HEK293 (cell line): Measurements from ENCODE around the gene ABCA7.

ENCODE experiments used
- GLI2 ChIP-seq: fragments of 450-650 bp; formaldehyde crosslinking; IDR thresholded peaks from 2 replicates; pipeline ENCODE4; 2017; ENCODE audit warnings: missing biosample characterization, missing genetic modification characterization, low read depth, borderline replicate concordance
- GLIS1 ChIP-seq: fragments of 450-650 bp; formaldehyde crosslinking; IDR thresholded peaks from 2 replicates; pipeline ENCODE4 v1.5.1; 2016; ENCODE audit warnings: missing biosample characterization, missing genetic modification characterization
- REPIN1 ChIP-seq: fragments of 450-650 bp; formaldehyde crosslinking; IDR thresholded peaks from 2 replicates; pipeline ENCODE4 v1.5.1; 2017; ENCODE audit warnings: missing biosample characterization, missing genetic modification characterization, low read depth
- SCRT1 ChIP-seq: fragments of 450-650 bp; formaldehyde crosslinking; IDR thresholded peaks from 2 replicates; pipeline ENCODE4 v1.5.1; 2016; ENCODE audit warnings: missing biosample characterization, missing genetic modification characterization, borderline replicate concordance
- TCF7L2 ChIP-seq: IDR thresholded peaks from 2 replicates; pipeline ENCODE4 v1.6.1; 2011; ENCODE audit warnings: low read depth, mild to moderate bottlenecking, inconsistent platforms, low read length, moderate library complexity, borderline replicate concordance
- YY1 ChIP-seq: fragments of 450-650 bp; formaldehyde crosslinking; IDR thresholded peaks from 2 replicates; pipeline ENCODE4 v1.5.1; 2018; ENCODE audit warnings: missing biosample characterization, missing genetic modification characterization
- ZBTB20 ChIP-seq: fragments of 450-650 bp; formaldehyde crosslinking; IDR thresholded peaks from 2 replicates; pipeline ENCODE4 v1.5.1; 2016; ENCODE audit warnings: missing biosample characterization, missing genetic modification characterization
- ZNF423 ChIP-seq: fragments of 450-650 bp; formaldehyde crosslinking; IDR thresholded peaks from 2 replicates; pipeline ENCODE4 v1.5.1; 2016; ENCODE audit warnings: missing biosample characterization, missing genetic modification characterization
- ZNF501 ChIP-seq: fragments of 450-650 bp; formaldehyde crosslinking; IDR thresholded peaks from 2 replicates; pipeline ENCODE4 v1.5.1; 2016; ENCODE audit warnings: missing biosample characterization, missing genetic modification characterization
- ZNF600 ChIP-seq: fragments of 450-650 bp; formaldehyde crosslinking; IDR thresholded peaks from 2 replicates; pipeline ENCODE4 v1.5.1; 2016; ENCODE audit warnings: missing biosample characterization, missing genetic modification characterization
- TF ChIP-seq, protein P1 (sequence below): fragments of 450-650 bp; formaldehyde crosslinking; IDR thresholded peaks from 2 replicates; pipeline ENCODE4 v1.5.1; 2016; ENCODE audit warnings: missing biosample characterization, missing genetic modification characterization
- TF ChIP-seq, protein P2 (sequence below): fragments of 450-650 bp; formaldehyde crosslinking; IDR thresholded peaks from 2 replicates; pipeline ENCODE4 v1.5.1; 2016; ENCODE audit warnings: missing biosample characterization, missing genetic modification characterization
- TF ChIP-seq, protein P3 (sequence below): fragments of 450-650 bp; formaldehyde crosslinking; IDR thresholded peaks from 2 replicates; pipeline ENCODE4 v1.5.1; 2016; ENCODE audit warnings: missing biosample characterization, missing genetic modification characterization
- TF ChIP-seq, protein P4 (sequence below): fragments of 450-650 bp; formaldehyde crosslinking; IDR thresholded peaks from 2 replicates; pipeline ENCODE4 v1.5.1; 2016; ENCODE audit warnings: missing biosample characterization, missing genetic modification characterization, low read depth

DNA sequence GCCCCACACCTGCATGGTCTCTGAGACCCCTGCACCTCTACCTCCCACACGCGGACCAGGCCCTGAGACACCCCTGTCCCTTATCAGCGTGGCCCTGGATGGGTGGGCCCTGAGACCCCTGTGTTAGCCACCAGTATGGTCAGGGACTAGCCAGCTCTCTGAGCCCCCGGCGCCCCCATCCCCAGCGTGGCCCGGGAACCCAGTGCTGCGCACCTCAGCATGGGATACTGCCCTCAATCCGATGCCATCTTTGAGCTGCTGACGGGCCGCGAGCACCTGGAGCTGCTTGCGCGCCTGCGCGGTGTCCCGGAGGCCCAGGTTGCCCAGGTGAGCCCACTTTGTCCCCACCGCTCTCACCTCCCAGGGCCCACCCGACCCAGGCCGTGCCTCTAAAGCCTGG lies 22.1 kb downstream of the ABCA7 start:
- TF ChIP-seq GLI2 (tag by site-specific recombination) (no peak), REPIN1 (tag by site-specific recombination) (no peak), SCRT1 (no peak), ZNF600 (tag by site-specific recombination) (no peak), YY1 (no peak), ZNF501 (tag by site-specific recombination) (no peak), TCF7L2 (no peak), GLIS1 (tag by site-specific recombination) (no peak), ZNF423 (tag by site-specific recombination) (no peak), ZBTB20 (tag by site-specific recombination) (no peak)
- TF ChIP-seq, protein P1, sequence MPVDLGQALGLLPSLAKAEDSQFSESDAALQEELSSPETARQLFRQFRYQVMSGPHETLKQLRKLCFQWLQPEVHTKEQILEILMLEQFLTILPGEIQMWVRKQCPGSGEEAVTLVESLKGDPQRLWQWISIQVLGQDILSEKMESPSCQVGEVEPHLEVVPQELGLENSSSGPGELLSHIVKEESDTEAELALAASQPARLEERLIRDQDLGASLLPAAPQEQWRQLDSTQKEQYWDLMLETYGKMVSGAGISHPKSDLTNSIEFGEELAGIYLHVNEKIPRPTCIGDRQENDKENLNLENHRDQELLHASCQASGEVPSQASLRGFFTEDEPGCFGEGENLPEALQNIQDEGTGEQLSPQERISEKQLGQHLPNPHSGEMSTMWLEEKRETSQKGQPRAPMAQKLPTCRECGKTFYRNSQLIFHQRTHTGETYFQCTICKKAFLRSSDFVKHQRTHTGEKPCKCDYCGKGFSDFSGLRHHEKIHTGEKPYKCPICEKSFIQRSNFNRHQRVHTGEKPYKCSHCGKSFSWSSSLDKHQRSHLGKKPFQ (tag by site-specific recombination), result no peak
- TF ChIP-seq, protein P2, sequence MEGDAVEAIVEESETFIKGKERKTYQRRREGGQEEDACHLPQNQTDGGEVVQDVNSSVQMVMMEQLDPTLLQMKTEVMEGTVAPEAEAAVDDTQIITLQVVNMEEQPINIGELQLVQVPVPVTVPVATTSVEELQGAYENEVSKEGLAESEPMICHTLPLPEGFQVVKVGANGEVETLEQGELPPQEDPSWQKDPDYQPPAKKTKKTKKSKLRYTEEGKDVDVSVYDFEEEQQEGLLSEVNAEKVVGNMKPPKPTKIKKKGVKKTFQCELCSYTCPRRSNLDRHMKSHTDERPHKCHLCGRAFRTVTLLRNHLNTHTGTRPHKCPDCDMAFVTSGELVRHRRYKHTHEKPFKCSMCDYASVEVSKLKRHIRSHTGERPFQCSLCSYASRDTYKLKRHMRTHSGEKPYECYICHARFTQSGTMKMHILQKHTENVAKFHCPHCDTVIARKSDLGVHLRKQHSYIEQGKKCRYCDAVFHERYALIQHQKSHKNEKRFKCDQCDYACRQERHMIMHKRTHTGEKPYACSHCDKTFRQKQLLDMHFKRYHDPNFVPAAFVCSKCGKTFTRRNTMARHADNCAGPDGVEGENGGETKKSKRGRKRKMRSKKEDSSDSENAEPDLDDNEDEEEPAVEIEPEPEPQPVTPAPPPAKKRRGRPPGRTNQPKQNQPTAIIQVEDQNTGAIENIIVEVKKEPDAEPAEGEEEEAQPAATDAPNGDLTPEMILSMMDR (tag by site-specific recombination), result no peak
- TF ChIP-seq, protein P3, sequence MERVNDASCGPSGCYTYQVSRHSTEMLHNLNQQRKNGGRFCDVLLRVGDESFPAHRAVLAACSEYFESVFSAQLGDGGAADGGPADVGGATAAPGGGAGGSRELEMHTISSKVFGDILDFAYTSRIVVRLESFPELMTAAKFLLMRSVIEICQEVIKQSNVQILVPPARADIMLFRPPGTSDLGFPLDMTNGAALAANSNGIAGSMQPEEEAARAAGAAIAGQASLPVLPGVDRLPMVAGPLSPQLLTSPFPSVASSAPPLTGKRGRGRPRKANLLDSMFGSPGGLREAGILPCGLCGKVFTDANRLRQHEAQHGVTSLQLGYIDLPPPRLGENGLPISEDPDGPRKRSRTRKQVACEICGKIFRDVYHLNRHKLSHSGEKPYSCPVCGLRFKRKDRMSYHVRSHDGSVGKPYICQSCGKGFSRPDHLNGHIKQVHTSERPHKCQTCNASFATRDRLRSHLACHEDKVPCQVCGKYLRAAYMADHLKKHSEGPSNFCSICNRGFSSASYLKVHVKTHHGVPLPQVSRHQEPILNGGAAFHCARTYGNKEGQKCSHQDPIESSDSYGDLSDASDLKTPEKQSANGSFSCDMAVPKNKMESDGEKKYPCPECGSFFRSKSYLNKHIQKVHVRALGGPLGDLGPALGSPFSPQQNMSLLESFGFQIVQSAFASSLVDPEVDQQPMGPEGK, result no peak
- TF ChIP-seq, protein P4, sequence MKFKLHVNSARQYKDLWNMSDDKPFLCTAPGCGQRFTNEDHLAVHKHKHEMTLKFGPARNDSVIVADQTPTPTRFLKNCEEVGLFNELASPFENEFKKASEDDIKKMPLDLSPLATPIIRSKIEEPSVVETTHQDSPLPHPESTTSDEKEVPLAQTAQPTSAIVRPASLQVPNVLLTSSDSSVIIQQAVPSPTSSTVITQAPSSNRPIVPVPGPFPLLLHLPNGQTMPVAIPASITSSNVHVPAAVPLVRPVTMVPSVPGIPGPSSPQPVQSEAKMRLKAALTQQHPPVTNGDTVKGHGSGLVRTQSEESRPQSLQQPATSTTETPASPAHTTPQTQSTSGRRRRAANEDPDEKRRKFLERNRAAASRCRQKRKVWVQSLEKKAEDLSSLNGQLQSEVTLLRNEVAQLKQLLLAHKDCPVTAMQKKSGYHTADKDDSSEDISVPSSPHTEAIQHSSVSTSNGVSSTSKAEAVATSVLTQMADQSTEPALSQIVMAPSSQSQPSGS (tag by site-specific recombination), result no peak
